GM18868 (cell line): ENCODE measurements around the gene TNRC6B.
"Not testable (repeated sequence)": the region's sequence is repeated elsewhere in the genome, so short reads cannot be mapped to it uniquely, and the experiment has no call there.

ENCODE experiments used
- ATAC-seq: cut with Tn5 transposase; IDR thresholded peaks from one replicate; pipeline ENCODE4 v1.9.1; 2021; ENCODE audit warnings: mild to moderate bottlenecking, moderate library complexity; ENCODE audit not compliant: unreplicated experiment

The TNRC6B gene

DNA sequence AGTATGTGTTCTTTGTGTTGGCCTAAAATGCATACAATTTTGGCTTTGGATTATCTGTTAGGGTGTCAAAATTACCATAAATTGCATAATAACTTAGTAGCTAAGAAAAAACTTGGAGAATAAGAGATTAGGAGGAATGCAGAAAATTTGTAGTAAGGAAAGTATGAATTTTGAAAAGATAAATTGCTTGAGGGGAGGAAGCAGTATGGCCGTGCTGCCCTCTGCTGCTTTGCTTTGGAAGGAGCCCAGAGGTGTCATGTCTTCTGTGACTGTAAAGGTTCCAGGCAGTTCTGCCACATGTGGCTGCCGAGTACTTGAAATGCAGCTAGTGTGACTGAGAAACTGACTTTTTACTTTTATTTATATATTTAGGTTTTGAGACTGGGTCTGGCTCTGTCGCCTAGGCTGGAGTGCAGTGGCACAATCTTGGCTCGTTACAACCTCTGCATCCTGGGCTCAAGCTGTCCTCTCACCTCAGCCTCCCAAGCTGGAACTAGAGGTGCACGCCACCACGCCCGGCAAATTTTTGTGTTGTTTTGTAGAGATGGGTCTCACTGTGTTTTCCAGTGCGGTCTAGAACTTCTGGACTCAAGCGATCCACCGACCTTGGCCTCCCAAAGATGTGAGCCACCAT lies 170.4 kb downstream of the TNRC6B start:
- no peak for ATAC-seq

DNA sequence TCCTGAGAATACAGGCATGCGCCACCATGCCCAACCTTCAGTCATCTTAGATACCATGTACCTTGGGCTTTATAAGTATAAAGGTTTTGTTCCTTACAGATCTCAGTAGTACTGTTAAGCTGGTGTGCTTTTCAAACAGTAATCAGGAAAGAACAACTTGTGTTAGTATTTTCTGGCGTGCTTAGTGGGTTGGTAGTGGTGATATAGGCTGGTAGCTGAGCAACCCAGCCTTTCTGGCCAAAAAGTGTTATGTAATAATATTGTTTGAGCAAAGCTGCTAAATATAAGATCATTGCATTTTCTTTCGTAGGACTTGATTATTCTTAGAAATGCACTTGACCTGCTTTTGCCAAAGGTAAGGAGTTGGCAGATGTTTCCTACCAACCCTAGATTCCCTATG lies 175.0 kb downstream of the TNRC6B start:
- no peak for ATAC-seq

DNA sequence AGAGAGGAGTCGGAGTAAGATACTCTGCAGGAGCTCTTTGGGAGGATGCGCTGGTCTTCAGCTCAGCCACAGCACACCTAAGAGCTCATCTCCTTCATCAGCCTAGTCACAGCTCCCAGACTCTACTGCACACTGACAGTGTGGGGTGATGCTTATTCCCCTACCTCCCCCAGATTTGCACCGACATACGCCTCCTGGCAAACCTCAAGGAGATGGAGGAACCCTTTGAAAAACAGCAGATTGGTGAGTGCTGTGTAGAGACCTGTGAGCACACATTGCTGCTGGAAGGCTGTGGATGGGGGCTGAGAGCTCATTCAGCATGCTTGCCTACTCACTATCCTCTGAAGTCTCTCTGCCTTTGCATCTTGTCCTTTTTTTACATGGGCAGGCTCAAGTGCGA lies 183.4 kb downstream of the TNRC6B start:
- no peak for ATAC-seq

GRCh38 chr22:40363059-40363458 lies 185.3 kb downstream of the TNRC6B start:
- no peak for ATAC-seq

- ATAC-seq = no peak
These were observed 186.7 kb downstream of the TNRC6B start for GRCh38 chr22:40364431-40364830.

- no peak for ATAC-seq
These were observed 188.3 kb downstream of the TNRC6B start for GRCh38 chr22:40366068-40366467.

DNA sequence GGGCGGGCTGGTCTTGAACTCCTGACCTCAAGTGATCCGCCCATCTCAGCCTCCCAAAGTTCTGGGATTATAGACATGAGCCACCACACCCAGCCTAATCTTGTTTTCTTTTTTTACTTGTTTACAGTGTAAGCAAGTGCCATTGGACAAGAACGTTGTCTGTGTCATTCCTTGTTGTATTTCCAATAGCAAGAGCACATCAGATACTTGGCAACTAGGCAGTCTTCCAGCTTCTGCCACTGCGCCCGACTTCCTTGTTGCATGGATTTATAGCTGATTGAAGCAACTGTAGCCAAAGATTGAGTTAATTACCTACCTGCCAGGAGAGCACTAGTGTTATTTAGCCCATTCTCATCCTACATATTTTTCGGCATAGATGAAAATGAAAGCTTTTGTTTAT lies 189.6 kb downstream of the TNRC6B start:
- ATAC-seq = no peak

DNA sequence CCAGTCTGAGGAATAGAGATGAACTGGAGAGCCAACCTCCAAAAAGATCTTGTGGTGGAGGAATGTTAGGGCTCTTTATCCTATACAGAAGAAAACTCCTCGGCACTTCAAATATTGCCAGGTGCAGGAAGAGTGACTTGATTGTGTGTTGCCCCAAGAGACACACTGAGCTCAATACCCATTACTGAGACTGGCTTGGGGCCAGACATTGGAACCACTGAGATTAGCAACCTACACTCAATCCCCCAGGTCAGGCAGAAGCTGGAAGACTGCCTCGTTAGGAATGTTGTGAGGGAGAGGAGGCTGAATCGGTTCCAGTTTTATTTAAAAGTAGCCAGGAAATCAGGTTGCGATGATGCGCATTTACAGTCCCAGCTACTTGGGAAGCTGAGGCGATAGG lies 190.3 kb downstream of the TNRC6B start:
- ATAC-seq = no peak

DNA sequence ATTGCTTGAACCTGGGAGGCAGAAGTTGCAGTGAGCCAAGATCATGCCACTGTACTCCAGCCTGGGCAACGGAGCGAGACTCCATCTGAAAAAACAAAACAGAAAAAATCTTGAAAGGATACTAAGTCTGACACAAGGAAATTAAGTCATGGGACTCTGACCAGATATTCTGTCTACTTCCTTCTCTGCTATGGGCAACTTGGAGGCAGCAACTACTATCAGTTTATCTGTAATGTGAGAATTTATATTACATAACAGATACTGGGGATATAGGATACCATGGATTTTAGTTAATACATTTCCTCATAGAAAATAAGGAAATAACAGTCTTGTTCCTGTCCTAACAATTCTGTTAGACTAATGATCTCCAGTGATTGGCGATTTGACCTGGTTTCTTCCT lies 191.1 kb downstream of the TNRC6B start:
- no peak for ATAC-seq

DNA sequence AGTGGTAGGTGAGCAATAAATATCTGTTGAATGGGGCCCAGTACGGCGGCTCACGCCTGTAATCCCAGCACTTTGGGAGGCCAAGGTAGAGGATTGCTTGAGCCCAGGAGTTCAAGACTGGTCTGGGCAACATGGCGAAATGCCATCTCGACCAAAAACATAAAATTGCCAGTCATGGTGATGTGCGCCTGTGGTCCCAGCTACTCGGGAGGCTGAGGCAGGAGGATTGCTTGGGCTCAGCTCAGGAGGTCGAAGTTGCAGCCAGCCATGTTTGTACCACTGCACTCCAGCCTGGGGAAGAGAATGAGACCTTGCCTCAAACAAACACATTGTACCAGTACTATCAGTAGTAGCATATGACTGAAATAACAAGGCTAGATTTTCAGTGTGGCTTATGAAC lies 196.8 kb downstream of the TNRC6B start:
- ATAC-seq = no peak

- no peak for ATAC-seq
These were observed 198.4 kb downstream of the TNRC6B start for GRCh38 chr22:40376149-40376548.

DNA sequence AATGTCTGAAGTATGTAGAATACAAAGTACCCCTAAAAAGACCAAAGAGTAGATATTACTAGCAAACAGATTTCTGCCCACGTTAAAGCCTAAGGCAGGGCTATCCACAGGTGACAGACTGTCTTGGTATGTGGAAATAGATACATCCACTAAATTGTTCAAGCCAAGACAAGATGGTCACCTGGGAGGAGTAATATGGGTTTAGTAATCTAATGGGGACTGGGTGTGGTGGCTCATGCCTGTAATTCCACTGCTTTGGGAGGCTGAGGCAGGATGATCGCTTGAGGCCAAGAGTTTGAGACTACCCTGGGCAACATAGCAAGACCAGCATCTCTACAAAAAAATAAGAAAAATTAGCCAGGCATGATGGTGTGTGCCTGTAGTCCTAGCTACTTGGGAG lies 200.2 kb downstream of the TNRC6B start:
- no peak for ATAC-seq

GRCh38 chr22:40378448-40378847 lies 200.7 kb downstream of the TNRC6B start:
- ATAC-seq = not testable (repeated sequence)

GRCh38 chr22:40381461-40381860 lies 203.7 kb downstream of the TNRC6B start:
- no peak for ATAC-seq

DNA sequence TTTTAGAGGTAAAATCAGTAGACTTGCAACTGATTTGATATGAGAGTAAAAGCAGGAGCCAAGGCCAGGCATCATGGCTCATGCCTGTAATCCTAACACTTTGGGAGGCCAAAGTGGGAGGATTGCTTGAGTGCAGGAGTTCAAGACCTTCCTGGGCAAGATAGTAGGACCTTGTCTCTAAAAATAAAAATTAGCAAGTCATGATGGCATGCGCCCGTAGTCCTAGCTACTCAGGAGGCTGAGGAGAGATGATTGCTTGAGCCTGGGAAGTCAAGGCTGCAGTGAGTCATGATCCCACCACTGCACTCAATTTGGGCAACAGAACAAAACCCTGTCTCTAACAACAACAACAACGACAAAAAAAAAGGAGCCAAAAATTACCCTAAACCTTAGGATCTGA lies 206.2 kb downstream of the TNRC6B start:
- ATAC-seq = no peak

DNA sequence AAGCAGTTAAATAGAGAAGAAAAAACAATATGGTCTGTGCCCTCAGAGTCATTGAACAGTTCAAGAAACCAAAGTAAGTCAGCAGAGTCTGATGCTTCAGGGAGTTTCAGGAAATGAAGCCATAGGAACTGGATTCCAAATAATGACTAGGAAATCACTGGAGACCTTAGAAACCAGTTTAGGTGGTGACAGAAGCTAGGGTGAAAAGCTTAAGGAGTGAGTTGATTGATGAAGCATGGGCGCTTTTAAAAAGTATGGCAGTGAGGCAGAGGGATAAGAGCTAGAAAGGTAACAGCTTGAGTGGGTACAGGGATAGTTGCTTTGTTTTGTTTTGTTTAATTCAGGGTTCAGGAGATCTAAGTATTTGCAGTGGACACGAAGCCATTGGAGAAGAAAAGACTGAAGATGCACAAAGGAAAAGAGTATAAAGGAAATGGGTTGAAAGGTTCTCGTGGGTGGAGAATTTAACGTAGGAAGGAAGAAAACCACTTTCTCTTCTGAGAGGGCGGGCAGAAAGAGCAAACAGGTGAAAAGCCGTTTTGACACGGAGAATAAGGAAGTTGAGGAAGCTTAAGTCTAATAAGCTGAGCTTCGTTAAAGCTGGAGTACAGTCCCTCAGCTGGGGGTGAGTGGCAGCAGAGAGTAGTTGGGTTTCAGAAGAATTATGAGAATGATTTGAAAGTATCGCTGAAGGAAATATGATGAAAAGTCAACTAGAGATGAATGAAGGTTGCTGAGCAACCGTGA lies 207.5 kb downstream of the TNRC6B start:
- ATAC-seq = no peak
